GM10266 (cell line): ENCODE measurements around the gene EHBP1.

Experiments
- DNase-seq: peaks from one replicate; pipeline ENCODE4 v3.0.0; 2012; ENCODE audit errors: extremely low spot score
- TF ChIP-seq, protein P1 (sequence below): IDR thresholded peaks from 2 replicates; pipeline ENCODE4 v1.5.1; 2012; ENCODE audit warnings: mild to moderate bottlenecking, low read depth; ENCODE audit not compliant: control insufficient read depth, insufficient read depth; ENCODE audit errors: missing control alignments

Gene EHBP1

DNA sequence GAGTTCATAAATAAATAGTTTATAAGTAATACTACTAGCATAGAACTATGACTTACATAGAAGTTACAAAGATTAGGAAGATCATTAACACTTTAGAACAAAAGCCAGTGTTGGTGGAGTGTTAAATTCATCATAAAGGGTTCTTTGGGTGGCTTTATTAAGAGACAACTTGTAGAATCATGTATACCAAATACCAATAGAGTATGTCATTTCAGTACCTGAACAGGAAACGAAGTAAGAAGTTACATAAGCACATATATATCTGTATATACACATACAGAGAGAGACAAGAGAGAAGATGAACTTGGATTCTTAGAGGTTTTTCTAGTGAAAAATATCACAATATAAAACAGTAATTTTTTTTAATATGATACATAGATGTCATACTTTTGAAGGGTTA, 262.7 kb downstream of the EHBP1 start:
- DNase-seq, result no peak
- TF ChIP-seq, protein P1, sequence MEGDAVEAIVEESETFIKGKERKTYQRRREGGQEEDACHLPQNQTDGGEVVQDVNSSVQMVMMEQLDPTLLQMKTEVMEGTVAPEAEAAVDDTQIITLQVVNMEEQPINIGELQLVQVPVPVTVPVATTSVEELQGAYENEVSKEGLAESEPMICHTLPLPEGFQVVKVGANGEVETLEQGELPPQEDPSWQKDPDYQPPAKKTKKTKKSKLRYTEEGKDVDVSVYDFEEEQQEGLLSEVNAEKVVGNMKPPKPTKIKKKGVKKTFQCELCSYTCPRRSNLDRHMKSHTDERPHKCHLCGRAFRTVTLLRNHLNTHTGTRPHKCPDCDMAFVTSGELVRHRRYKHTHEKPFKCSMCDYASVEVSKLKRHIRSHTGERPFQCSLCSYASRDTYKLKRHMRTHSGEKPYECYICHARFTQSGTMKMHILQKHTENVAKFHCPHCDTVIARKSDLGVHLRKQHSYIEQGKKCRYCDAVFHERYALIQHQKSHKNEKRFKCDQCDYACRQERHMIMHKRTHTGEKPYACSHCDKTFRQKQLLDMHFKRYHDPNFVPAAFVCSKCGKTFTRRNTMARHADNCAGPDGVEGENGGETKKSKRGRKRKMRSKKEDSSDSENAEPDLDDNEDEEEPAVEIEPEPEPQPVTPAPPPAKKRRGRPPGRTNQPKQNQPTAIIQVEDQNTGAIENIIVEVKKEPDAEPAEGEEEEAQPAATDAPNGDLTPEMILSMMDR, result no peak

DNA sequence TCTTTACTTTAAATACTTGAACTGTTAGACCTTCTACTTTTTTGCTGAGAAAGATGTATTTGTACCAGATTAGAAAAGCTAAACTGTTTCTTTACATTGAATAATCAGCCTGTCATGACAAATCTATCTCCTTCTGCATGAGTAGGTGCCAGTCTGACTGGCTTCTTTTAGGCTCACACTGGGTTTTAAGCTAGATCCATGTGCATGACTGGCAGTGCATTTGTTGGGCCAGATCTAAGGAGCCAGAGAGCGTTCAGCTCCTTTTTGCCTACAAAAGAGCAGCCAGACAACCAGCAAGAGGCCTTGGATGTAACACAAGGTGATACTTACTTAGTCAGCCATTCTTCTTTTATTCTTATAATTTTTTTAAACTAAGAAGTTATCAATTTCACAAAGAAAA, 263.2 kb downstream of the EHBP1 start:
- TF ChIP-seq, protein P1, result no peak
- no peak for DNase-seq

DNA sequence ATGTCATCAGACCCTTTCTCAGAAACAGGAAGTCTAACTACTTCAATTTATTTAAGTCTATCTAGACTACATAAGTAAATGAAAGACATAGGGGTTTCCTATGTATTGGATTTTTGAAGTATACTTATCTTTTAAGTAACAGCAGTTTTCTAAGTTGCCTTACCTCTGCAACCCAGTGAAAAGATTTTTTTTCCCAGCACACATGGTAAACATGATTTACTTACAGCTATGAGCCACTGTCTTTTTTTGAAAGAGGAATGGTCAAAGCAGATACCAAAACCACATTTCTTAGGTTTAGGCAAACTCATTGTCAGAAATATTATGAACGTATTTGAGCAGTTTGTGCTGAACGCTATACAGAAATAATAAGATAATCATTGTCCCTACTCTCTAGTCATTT, 266.4 kb downstream of the EHBP1 start:
- DNase-seq, result no peak
- TF ChIP-seq, protein P1, result no peak

DNA sequence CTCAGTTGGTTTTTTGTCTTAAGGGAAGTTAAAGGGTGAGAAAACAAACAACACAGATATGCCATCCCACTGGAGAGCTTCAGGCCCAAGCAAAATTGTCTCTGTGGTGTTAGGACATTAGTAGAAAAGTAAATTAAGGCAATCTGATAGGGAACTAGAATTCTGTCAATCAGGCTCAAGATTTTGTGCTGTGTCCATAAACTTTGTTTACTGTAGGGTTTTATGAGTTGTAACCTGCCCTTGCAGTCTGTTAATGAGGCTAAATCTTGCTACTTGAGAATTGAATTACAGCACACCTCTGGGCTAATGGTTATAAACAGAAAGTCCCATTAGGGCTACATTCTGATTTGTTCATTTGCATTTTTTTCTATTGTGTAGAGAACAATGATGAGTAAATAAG, 267.1 kb downstream of the EHBP1 start:
- no peak for DNase-seq
- TF ChIP-seq, protein P1, result no peak

DNA sequence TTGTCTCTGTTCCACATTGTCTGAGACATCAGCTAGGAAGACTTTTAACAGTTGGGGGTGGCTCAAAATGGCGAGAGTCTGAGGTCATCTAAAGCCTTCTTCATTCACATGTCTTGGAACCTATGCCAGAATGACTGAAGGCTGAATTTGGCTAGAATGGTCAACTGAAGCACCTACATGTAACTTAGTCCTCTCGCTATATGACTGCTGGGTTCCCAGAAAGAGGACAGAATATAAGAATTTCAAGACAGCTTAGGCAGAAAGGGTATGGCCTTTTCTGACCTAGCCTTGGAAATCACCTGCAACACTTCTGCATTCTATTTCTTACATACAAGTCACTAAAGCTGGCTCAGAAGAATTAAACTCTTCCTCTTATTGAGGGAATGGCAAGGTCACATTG, 269.5 kb downstream of the EHBP1 start:
- DNase-seq, result no peak
- TF ChIP-seq, protein P1, result no peak

DNA sequence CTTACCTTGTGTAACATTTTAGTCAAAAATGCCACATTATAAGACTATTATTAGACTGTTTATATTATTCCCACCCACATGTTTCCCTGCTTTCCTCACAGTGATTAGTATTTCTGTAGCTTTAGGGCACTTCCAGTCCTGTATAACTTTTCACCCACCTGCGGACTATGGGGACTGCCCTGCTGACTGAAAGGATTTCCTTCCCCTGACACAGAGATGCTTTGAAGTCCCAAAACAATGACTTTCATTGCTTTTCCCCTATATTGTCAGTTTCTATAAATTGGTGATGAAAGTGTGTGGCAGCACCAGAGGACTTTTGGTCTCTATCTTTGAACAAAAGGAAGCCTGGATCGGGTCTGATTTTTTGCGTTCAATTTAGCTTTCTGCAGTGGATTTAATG, 286.1 kb downstream of the EHBP1 start:
- DNase-seq, result no peak
- TF ChIP-seq, protein P1, result no peak

DNA sequence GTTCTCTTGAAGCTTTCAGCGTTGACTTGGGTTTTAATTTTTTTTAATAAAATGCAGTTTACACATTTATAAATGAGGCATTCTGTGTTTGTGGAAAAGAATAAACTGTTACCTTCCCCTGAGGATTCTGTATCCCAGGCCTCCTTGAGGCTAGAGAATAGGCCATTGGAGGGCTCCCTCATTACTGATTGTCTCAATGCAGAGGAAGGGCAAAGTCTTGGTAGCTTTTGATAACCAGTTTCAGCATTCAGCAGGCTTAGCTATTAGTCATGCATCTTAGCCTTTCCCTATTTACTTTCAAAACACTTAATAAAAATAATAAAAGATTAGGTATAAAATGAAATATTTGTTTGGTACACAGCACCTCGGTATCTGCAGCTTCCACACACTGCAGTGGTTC, 287.0 kb downstream of the EHBP1 start:
- DNase-seq, result no peak
- TF ChIP-seq, protein P1, result no peak
